ENCODE measurements around the gene UBA3. TPM values are rescaled to one million over a fixed set of nuclear protein-coding genes. Genes with fewer than 3 reads are reported as not detected.

The UBA3 gene
- total RNA-seq, 2 donors from 2014 or later = 74.6 to 76.6 TPM

GRCh38 chr3:69116897-69117296 is 36.7 kb upstream of the UBA3 start:
- no peak overlapping the region for H3K4me3 Mint-ChIP-seq

GRCh38 chr3:69116162-69116561 is 36.0 kb upstream of the UBA3 start:
- WGBS, 2 experiments (ENCODE audit: insufficient coverage in 1 of 2, insufficient read length in 1 of 2) = 87 to 90% methylated on average over 2 to 4 of the region's 4 CpGs
- Histone ChIP-seq H3K27me3 (ENCODE audit: control insufficient read depth, insufficient read depth, low read length, poor library complexity, severe bottlenecking) (no peaks in the 10 kb centered on the region), H3K36me3 (ENCODE audit: control insufficient read depth, insufficient read depth, low read length) (no peaks in the 10 kb centered on the region), H3K4me1 (ENCODE audit: control insufficient read depth, insufficient read depth, low read length) (no peaks in the 10 kb centered on the region), H3K9ac (ENCODE audit: extremely low read depth, low read length, poor library complexity, severe bottlenecking) (no peak overlapping the region), H3K27ac (ENCODE audit: low read depth, low read length) (no peak overlapping the region), H3K9me3 (ENCODE audit: control insufficient read depth, low read length) (no peaks in the 10 kb centered on the region), H3K4me3 (ENCODE audit: low read length) (no peak overlapping the region)
- Mint-ChIP-seq H3K4me1 (peaks cover under 1% of the 10 kb centered on the region), H3K9me3 (no peaks in the 10 kb centered on the region), H3K4me3 (no peak overlapping the region), H3K27me3 (ENCODE audit: insufficient read depth) (no peaks in the 10 kb centered on the region), H3K36me3 (ENCODE audit: low read depth) (no peaks in the 10 kb centered on the region), H3K27ac (no peak overlapping the region)
- no peak for DNase-seq
- TF ChIP-seq CTCF (conservative IDR thresholded peaks at IDR 0.05) = no peak

More at GRCh38 chr3:69116897-69117296, 36.7 kb upstream of the UBA3 start:
- no peaks in the 10 kb centered on the region for H3K9me3 Mint-ChIP-seq
- Histone ChIP-seq H3K36me3 (ENCODE audit: control insufficient read depth, insufficient read depth, low read length) (no peaks in the 10 kb centered on the region), H3K27me3 (ENCODE audit: control insufficient read depth, insufficient read depth, low read length, poor library complexity, severe bottlenecking) (no peaks in the 10 kb centered on the region), H3K4me1 (ENCODE audit: control insufficient read depth, insufficient read depth, low read length) (no peaks in the 10 kb centered on the region), H3K27ac (ENCODE audit: low read depth, low read length) (no peak overlapping the region), H3K9me3 (ENCODE audit: control insufficient read depth, low read length) (no peaks in the 10 kb centered on the region), H3K4me3 (ENCODE audit: low read length) (no peak overlapping the region), H3K9ac (ENCODE audit: extremely low read depth, low read length, poor library complexity, severe bottlenecking) (no peak overlapping the region)
- H3K27me3 Mint-ChIP-seq (ENCODE audit: insufficient read depth) = no peaks in the 10 kb centered on the region
- no peak overlapping the region for H3K27ac Mint-ChIP-seq
- 87 to 100% methylated on average over 3 of the region's 3 CpGs for WGBS, 2 experiments (ENCODE audit: insufficient coverage in 1 of 2, insufficient read length in 1 of 2)
- no peak for TF ChIP-seq CTCF (conservative IDR thresholded peaks at IDR 0.05)
- H3K4me1 Mint-ChIP-seq = no peaks in the 10 kb centered on the region
- DNase-seq = no peak
- no peaks in the 10 kb centered on the region for H3K36me3 Mint-ChIP-seq (ENCODE audit: low read depth)

GRCh38 chr3:69115731-69116130 is 35.6 kb upstream of the UBA3 start:
- Histone ChIP-seq H3K9me3 (ENCODE audit: control insufficient read depth, low read length) (no peaks in the 10 kb centered on the region), H3K36me3 (ENCODE audit: control insufficient read depth, insufficient read depth, low read length) (no peaks in the 10 kb centered on the region), H3K27ac (ENCODE audit: low read depth, low read length) (no peak overlapping the region), H3K27me3 (ENCODE audit: control insufficient read depth, insufficient read depth, low read length, poor library complexity, severe bottlenecking) (no peaks in the 10 kb centered on the region), H3K9ac (ENCODE audit: extremely low read depth, low read length, poor library complexity, severe bottlenecking) (no peak overlapping the region), H3K4me1 (ENCODE audit: control insufficient read depth, insufficient read depth, low read length) (no peaks in the 10 kb centered on the region), H3K4me3 (ENCODE audit: low read length) (no peak overlapping the region)
- Mint-ChIP-seq H3K27ac (no peak overlapping the region), H3K27me3 (ENCODE audit: insufficient read depth) (no peaks in the 10 kb centered on the region), H3K36me3 (ENCODE audit: low read depth) (no peaks in the 10 kb centered on the region), H3K4me1 (peaks cover 4% of the 10 kb centered on the region), H3K9me3 (no peaks in the 10 kb centered on the region), H3K4me3 (no peak overlapping the region)
- WGBS, 2 experiments (ENCODE audit: insufficient coverage in 1 of 2, insufficient read length in 1 of 2) = 89% methylated on average over 2 of the region's 2 CpGs; no CpG with 5 or more reads in 1 of the 2 experiments
- no peak for DNase-seq
- TF ChIP-seq CTCF (conservative IDR thresholded peaks at IDR 0.05) = no peak

All from endodermal cell (in vitro differentiated cells).